ENCODE data around the gene CKMT2. TPM values are rescaled to one million over a fixed set of nuclear protein-coding genes. Genes with fewer than 3 reads are reported as not detected.

Gene CKMT2
- total and polyA plus RNA-seq, 2 of the 8 experiments (the other 6 are each of a cell fraction or from before 2014, with no cell fraction given), result 2.4 to 5.0 TPM

- TF ChIP-seq, protein P1, sequence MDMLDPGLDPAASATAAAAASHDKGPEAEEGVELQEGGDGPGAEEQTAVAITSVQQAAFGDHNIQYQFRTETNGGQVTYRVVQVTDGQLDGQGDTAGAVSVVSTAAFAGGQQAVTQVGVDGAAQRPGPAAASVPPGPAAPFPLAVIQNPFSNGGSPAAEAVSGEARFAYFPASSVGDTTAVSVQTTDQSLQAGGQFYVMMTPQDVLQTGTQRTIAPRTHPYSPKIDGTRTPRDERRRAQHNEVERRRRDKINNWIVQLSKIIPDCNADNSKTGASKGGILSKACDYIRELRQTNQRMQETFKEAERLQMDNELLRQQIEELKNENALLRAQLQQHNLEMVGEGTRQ (IDR thresholded peaks at IDR 0.05; ENCODE audit: low read length), result no peak
Measured at GRCh38 chr5:81265101-81265500, 32.0 kb downstream of the CKMT2 start (continued).

Data from H1 (cell line).